Activated naive CD4-positive, alpha-beta T cell treated with anti-CD3 and anti-CD28 coated beads, Interleukin-2, amount 50 U/mL, for 72 hours (primary cell): ENCODE data around the gene DNAJA4. TPM values are rescaled to one million over a fixed set of nuclear protein-coding genes. Genes with fewer than 3 reads are reported as not detected.

Source experiments
- ATAC-seq, 2 donors: fragments of 150-1000 bp; cut with Tn5 transposase; 2 replicates each; pipeline ENCODE4 v1.10.0; 2021; ENCODE audit warnings: mild to moderate bottlenecking in 2 of 2, moderate library complexity in 2 of 2
- DNase-seq, 2 donors: peaks; one replicate each; pipeline ENCODE4 v3.0.0; 2021 to 2022; ENCODE audit warnings: low spot score in 2 of 2
- H3K27ac Mint-ChIP-seq, 2 donors: one replicate each; pipeline ENCODE4 v1.8.0; 2022; ENCODE audit warnings: mild to moderate bottlenecking in 2 of 2, mixed read lengths in 2 of 2
- H3K36me3 Mint-ChIP-seq, 2 donors: one replicate each; pipeline ENCODE4 v1.8.0; 2022; ENCODE audit warnings: mixed read lengths in 2 of 2
- H3K9me3 Mint-ChIP-seq, 2 donors: one replicate each; pipeline ENCODE4 v1.8.0; 2022; ENCODE audit warnings: mixed read lengths in 2 of 2
- total RNA-seq, 2 donors: library from RNA; stranded (reverse); gene quantifications; one replicate each; pipeline ENCODE4 v1.2.3, GENCODE V29; 2022

Gene DNAJA4
- total RNA-seq, 2 donors from 2014 or later = 39.0 to 57.1 TPM

GRCh38 chr15:78317145-78317836, 52.9 kb downstream of the DNAJA4 start:
- DNase-seq = peak in 1 of 2 donors; percentile 39
- Mint-ChIP-seq H3K36me3 (no peaks in the 10 kb centered on the region), H3K9me3 (no peaks in the 10 kb centered on the region), H3K27ac (peak overlapping the region; percentile 3 to 35)
- ATAC-seq = no peak

- ATAC-seq (no peak), DNase-seq (no peak)
- Mint-ChIP-seq H3K9me3 (no peaks in the 10 kb centered on the region), H3K36me3 (no peaks in the 10 kb centered on the region), H3K27ac (no peak overlapping the region)
These were observed 55.2 kb downstream of the DNAJA4 start for GRCh38 chr15:78319588-78319987.

DNA sequence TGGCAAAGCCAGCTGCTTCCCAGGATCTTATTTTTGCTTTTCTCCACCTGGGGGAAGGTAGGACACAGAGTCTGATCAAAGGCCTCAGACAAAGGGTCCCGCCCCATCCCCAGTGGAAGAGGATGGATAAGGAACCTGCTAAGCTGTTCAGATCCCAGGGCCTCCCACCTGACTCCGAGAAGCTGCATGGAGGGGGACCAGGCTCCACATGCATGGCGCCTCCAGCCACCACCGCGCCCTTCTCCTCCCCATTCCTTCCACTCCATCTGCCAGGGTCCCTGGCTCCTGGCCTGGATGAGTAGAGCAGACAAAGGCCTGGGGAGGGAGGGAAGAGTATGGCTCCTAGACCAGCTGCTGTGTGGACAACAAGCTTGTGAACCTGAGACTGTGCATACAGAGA, 55.8 kb downstream of the DNAJA4 start:
- no peak for DNase-seq
- ATAC-seq = no peak
- H3K36me3 Mint-ChIP-seq = no peaks in the 10 kb centered on the region
- no peaks in the 10 kb centered on the region for H3K9me3 Mint-ChIP-seq
- H3K27ac Mint-ChIP-seq = no peak overlapping the region

- Mint-ChIP-seq H3K27ac (no peak overlapping the region), H3K36me3 (no peaks in the 10 kb centered on the region), H3K9me3 (no peaks in the 10 kb centered on the region)
- ATAC-seq (no peak), DNase-seq (no peak)
These were observed 56.7 kb downstream of the DNAJA4 start for GRCh38 chr15:78321041-78321570.

- DNase-seq (no peak), ATAC-seq (no peak)
- H3K27ac Mint-ChIP-seq = no peak overlapping the region
These were observed 57.4 kb downstream of the DNAJA4 start for GRCh38 chr15:78321786-78322185.

GRCh38 chr15:78322243-78322642, 57.9 kb downstream of the DNAJA4 start:
- no peak overlapping the region for H3K27ac Mint-ChIP-seq
- H3K36me3 Mint-ChIP-seq = no peaks in the 10 kb centered on the region
- DNase-seq (no peak), ATAC-seq (no peak)
- H3K9me3 Mint-ChIP-seq = no peaks in the 10 kb centered on the region

More at GRCh38 chr15:78321786-78322185, 57.4 kb downstream of the DNAJA4 start:
- H3K36me3 Mint-ChIP-seq = no peaks in the 10 kb centered on the region
- no peaks in the 10 kb centered on the region for H3K9me3 Mint-ChIP-seq

- no peak for ATAC-seq
- no peak for DNase-seq
- H3K9me3 Mint-ChIP-seq = no peaks in the 10 kb centered on the region
- H3K27ac Mint-ChIP-seq = no peak overlapping the region
- H3K36me3 Mint-ChIP-seq = no peaks in the 10 kb centered on the region
These were observed 58.6 kb downstream of the DNAJA4 start for GRCh38 chr15:78322724-78323521.

- Mint-ChIP-seq H3K9me3 (no peaks in the 10 kb centered on the region), H3K36me3 (no peaks in the 10 kb centered on the region), H3K27ac (no peak overlapping the region)
- ATAC-seq (no peak), DNase-seq (no peak)
These were observed 59.3 kb downstream of the DNAJA4 start for GRCh38 chr15:78323693-78324092.

DNA sequence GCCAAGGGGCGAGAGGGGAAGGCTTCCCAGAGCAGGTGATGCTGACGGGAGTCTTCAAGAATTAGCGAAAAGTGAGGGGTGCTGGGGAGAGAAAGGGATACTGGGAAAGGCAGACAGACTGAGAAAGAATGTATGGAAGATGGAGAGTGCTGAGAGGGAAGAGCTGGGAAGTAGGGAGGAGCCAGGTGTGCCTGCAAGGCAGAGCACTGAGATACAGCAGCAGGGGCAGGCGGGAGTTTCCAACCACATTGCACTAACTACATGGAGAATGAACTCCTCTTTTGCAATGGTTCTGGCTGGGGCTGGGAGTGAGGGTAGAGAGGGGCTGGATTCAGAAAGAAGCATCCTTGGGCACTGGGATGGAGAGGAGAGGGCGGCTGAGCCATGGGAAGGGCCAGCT, 59.8 kb downstream of the DNAJA4 start:
- ATAC-seq (no peak), DNase-seq (no peak)
- Mint-ChIP-seq H3K36me3 (no peaks in the 10 kb centered on the region), H3K27ac (no peak overlapping the region), H3K9me3 (no peaks in the 10 kb centered on the region)

- no peak overlapping the region for H3K27ac Mint-ChIP-seq
- no peak for ATAC-seq
- H3K36me3 Mint-ChIP-seq = no peaks in the 10 kb centered on the region
- DNase-seq = no peak
- no peaks in the 10 kb centered on the region for H3K9me3 Mint-ChIP-seq
These were observed 60.9 kb downstream of the DNAJA4 start for GRCh38 chr15:78325092-78325843.

DNA sequence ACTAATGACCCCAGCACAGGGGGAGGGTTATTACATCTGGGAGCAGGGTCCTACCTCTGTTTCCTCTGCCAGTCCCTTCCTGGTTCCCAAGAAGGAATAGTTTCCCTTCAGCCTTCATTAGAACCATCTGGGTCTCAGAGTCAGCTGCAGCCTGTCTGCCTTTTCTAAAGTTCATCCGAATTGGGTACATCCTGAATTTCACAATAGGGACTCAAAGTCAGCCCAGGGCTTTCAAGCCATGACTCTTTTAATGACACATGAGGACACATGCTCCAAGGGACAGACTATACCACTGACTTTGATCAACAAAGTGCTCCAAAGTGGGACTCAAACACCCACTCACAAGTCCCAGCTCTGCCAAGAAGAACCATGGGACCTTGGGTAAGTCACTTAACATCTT, 63.1 kb downstream of the DNAJA4 start:
- Mint-ChIP-seq H3K27ac (no peak overlapping the region), H3K36me3 (no peaks in the 10 kb centered on the region), H3K9me3 (no peaks in the 10 kb centered on the region)
- ATAC-seq (no peak), DNase-seq (no peak)

- ATAC-seq (peak in 1 of 2 donors; percentile 33), DNase-seq (no peak)
- Mint-ChIP-seq H3K36me3 (no peaks in the 10 kb centered on the region), H3K27ac (peak overlapping the region in 1 of 2 donors; percentile 22), H3K9me3 (no peaks in the 10 kb centered on the region)
These were observed 65.3 kb downstream of the DNAJA4 start for GRCh38 chr15:78329625-78330024.

Other genes starting within 250 kb of the DNAJA4 start
- 10 to 100 TPM; 55.9 to 82.2 TPM for gene TBC1D2B, start 186.9 kb upstream of the DNAJA4 start, total RNA-seq
- not detected for gene SH2D7, start 172.0 kb upstream of the DNAJA4 start, total RNA-seq
- gene CIB2, start 133.1 kb upstream of the DNAJA4 start, total RNA-seq = 1 to 10 TPM; 1.4 to 1.6 TPM
- 100 to 1,000 TPM; 131 to 138 TPM for gene IDH3A, start 115.2 kb upstream of the DNAJA4 start, total RNA-seq
- gene ACSBG1, start 30.0 kb upstream of the DNAJA4 start, total RNA-seq = not detected
- 10 to 100 TPM; 52.3 to 54.1 TPM for gene SKIC8, start 35.0 kb downstream of the DNAJA4 start, total RNA-seq
- gene CRABP1, start 75.8 kb downstream of the DNAJA4 start, total RNA-seq = 1 to 10 TPM in 1 of 2 donors, not detected in 1; 1.7 TPM
- 10 to 100 TPM; 69.1 to 71.7 TPM for gene IREB2, start 173.7 kb downstream of the DNAJA4 start, total RNA-seq
- gene HYKK, start 243.0 kb downstream of the DNAJA4 start, total RNA-seq = 1 to 10 TPM; 1.6 to 5.1 TPM